D341Med (cell line): ENCODE measurements around the gene MFSD2A.
"Not testable (repeated sequence)": the region's sequence is repeated elsewhere in the genome, so short reads cannot be mapped to it uniquely, and the experiment has no call there.

ENCODE experiments used
- DNase-seq: peaks from one replicate; pipeline ENCODE4 v3.0.0; 2012; ENCODE audit warnings: low spot score

The MFSD2A gene

DNA sequence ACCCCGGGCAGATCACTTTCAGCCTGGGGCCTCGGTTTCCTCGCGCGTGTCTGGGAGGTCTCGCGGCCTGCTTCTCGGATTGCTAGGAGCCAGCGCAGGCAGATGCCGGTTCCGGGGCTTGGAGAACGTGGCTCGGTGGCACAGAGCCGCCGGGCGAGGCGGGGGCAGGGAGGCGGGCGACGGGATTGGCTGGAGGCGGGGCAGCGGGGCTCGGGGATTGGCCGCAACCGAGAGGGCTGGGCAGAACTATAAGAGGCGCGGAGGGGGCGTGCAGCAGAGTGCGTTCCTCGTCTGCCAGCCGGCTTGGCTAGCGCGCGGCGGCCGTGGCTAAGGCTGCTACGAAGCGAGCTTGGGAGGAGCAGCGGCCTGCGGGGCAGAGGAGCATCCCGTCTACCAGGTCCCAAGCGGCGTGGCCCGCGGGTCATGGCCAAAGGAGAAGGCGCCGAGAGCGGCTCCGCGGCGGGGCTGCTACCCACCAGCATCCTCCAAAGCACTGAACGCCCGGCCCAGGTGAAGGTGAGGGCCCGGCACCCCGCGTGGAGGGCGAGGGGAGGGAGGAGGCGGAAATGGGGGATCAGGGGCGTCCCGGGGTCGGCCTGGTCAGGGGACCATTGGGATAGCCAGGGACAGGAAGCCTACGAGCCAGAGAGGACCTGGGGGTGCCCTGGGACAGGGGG lies at the start of gene MFSD2A:
TSS of gene MFSD2A (plus strand) at position 276 of the 677 bp plus-strand sequence. CDS start at position 424, 148 bp downstream.
- DNase-seq: peak; percentile 92

DNA sequence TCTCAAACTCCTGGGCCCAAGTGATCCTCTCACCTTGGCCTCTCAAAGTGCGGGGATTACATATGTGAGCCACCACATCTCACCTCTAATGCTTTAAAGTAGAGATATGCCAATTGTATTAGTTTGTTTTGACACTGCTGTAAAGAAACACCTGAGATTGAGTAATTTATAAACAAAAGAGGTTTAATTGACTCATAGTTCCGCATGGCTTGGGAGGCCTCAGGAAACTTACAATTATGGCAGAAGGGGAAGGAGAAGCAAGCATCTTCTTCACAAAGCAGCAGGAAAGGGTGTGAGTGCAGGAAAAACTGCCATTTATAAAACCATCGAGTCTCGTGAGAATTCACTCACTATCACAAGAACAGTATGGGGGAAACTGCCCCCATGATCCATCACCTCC lies 49.8 kb upstream of the MFSD2A start:
- no peak for DNase-seq

DNA sequence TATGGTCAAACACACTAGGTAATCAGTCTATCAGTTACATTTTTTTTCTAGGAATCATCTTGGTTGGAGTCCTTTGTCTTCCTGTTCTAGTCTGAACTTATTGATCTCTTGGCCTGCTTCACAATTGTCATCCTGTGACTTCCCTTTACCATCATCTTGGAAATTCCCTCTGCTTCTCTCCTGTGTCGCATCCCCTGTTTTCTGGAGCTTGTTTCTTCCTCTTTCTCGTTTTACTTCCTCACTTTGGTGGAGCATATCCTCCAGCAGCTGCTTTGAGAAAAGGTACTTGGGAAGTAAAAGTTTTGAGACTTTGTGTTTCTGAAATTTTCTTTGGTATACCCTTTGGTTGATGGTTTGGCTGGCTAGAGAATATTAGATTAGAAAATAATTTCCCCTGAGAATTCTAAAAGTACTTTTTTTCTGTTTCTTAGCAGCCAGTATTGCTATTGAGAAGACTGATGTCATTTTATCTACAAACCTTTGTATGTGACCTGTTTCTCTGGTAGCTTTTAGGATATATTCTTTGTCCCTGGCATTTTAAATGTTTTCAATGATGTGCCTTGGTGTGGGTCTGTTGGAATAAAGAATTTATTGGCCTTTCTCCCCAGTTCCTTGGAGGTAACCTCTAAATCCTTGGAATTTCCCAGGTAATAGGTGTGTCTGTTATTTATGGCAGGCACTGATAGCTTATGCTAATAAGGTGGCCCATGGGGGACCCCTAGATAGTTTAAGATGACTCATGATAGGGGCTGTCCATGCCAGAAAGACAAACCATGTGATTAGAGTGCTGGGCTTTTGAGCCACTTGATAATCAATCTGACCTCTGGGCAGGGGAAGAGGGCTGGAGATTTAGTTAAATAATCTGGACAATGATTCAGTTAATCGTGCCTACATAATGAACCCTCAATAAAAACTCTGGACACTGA lies 47.2 kb upstream of the MFSD2A start:
- DNase-seq: no peak

DNA sequence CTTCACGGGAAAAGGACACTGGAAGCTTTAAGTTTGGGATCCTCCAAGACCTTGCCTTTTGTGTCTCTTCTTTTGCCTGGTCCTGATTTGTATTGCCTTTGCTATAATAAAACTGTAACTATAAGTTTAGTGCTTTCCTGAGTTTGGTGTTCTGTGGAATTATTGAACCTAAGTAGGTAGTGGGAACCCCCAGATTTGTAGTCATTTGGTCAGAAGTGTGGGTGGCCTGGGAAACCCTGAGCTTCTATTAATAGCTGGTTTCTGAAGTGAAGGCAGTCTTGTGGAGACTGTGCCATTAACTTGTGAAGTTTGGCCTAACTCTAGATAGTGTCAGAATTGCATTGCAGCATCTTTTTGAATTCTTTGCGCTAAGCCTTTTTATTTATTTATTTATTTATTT lies 46.4 kb upstream of the MFSD2A start:
- no peak for DNase-seq

DNA sequence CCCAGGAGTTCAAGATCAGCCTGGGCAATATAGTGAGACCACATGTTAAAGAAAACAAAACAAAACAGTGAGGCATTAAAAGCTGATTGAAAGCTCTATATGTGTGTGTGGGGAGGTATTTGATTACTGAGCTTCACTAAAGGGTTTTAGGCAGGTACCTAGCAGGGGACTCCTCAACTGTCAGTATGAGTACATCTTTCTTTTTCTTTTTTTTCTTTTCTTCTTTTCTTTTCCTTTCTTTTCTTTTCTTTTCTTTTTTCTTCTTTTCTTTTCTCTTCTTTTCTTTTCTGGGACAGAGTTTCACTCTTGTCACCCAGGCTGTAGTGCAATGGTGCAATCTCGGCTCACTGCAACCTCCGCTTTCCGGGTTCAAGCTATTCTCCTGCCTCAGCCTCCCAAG lies 44.7 kb upstream of the MFSD2A start:
- no peak for DNase-seq

DNA sequence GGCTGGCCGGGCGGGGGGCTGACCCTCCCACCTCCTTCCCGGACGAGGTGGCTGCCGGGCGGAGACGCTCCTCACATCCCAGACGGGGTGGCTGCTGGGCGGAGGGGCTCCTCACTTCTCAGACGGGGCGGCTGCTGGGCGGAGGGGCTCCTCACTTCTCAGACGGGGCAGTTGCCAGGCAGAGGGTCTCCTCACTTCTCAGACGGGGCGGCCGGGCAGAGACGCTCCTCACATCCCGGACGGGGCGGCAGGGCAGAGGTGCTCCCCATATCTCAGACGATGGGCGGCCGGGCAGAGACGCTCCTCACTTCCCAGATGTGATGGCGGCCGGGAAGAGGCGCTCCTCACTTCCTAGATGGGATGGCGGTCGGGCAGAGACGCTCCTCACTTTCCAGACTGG lies 41.8 kb upstream of the MFSD2A start:
- DNase-seq: not testable (repeated sequence)

DNA sequence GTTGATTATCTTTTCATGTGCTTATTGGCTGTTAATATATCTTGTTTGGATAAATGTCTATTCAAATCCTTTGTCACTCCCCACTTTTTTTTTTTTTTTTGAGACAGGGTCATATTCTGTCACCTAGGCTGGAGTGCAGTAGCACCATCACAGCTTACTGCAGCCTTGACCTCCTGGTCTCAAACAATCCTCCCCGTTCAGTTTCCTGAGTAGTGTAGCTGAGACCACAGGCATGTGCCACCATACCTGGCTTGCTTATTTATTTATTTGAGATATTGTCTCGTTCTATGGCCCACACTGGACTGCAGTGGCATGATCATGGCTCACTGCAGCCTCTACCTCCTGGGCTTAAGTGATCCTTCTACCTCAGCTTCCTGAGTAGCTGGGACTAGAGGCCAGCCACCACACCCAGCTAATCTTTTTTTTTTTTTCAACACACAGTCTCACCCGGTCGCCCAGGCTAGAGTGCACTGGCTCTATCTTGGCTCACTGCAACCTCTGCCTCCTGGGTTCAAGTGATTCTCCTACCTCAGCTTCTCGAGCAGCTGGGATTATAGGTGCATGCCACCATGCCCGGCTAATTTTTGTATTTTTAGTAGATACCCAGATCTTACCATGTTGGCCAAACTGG lies 39.3 kb upstream of the MFSD2A start:
- no peak for DNase-seq

DNA sequence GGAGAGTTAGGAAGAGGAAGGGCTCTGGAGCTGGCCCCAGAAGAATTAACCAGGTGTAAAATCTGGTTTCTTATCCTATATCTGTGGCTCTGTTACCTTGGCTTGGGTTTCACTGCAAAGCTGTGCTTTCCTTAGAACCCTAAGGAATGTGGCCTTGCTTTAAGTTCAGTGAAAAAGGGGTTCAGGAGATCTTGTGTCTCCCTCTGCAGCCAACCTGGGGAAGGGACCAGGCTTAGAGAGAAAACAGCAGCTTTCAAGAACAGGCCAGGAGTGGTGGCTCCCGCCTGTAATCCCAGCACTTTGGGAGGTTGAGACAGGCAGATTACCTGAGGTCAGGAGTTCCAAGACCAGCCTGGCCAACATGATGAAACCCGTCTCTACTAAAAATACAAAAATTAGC lies 37.1 kb upstream of the MFSD2A start:
- DNase-seq: no peak

DNA sequence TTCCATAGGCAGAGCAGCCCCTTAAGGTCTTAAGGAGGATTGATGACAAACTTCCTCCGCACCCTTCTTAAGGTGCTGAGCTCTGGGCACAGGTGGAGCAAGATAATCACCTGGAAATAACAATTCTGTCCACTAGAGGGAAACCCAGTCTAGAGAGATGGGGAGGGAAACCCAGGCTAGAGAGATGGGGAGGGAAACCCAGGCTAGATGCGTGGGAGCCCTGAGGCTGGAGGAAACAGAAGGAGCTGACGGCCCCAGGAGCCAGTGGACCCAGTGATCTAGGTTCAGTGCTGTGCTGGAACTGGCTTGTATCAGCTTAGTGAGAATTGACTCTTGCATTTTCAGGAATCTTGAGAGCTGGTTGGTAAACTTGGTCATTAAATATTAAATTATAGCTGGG lies 35.4 kb upstream of the MFSD2A start:
- DNase-seq: peak; percentile 69

DNA sequence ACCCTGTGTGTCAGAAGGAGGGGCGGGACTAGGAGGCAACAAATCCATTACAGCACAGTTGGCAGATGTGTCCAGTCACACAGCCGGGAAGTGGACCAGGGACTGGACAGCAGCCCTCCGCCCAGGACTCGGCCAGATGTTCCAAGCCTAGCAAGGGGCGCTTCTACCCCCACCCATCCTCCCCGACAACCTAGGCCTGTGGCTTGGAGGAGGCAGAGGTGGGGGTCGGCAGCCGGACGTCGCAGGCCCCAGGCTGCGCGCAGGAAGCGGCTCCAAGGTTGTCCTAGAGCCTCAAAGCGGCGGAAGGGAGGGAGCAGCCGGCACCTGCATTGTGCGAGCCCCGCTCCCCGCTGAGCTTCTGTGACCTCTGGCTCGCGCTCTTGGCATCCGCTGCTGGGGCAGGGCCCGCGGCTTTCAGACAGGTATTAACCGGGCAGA lies 32.7 kb upstream of the MFSD2A start:
- DNase-seq: no peak

DNA sequence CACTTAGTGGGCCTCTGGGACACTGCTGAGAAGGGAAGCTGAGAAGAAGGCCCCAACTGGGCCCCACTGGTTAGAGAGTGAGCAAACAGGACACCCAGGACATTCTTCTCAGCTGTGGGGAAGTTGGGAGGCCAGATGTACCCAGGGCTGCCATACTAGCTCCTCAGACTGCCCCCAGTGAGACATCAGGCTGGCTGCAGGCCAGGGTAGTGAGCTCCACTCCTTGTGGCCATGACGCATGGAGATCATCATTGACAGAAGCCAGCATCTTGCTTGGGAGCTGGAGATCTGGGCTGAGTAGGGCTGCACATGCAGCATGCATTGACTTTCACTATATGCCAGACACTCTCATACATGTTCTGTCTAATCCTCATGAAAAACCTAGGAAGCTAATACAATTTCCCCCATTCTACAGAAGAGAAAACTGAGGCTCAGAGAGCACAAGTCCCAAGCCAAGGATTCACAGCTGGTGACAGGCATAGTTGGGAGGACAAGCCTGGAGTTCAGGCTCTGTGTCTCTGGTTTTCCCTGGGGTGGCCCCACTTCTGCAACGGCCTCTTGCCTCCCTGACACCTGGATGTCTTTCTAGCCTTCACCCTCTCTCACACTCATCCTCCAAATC lies 29.1 kb upstream of the MFSD2A start:
- no peak for DNase-seq

DNA sequence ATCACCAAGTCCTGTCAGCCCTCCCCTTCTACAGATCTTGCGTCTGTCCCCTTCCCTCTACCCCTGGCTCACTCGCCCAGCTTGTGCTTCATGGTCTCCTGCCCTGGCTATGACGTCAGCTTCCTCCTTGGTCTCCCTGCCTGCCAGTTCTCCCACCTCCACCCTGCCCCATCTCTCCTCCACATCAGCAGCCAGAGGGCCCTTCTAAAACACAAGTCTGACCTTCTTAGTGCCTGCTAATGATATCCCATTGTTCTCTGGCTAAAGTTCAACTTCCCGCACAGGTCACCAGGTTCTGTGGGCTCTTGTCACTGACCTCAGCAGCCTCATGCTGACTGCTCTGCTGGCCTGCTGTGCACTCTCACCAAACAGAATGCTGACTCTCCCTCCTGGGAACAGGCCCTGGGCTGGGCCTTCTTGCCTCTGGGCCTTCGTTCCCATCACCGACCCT lies 28.6 kb upstream of the MFSD2A start:
- no peak for DNase-seq

DNA sequence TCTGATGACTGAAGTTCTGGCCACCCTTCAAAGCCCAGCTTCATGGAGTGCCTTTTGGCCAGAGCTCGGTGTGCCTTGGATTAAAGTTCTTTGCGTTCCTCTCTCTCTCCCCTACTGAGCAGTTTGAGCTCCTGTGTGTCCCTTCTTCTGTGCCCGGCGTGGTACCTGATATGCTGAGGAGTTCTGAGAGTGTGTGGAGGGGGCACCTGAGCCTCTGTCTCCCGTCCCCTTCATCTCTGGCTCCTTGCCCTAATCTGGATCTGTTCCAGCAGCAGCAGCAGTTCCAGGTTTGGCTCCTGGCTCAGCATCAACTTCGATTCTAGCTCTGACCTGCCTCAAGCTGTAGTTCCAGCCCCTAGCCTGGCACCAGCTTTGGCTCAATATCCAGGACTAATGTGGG lies 28.1 kb upstream of the MFSD2A start:
- DNase-seq: no peak

DNA sequence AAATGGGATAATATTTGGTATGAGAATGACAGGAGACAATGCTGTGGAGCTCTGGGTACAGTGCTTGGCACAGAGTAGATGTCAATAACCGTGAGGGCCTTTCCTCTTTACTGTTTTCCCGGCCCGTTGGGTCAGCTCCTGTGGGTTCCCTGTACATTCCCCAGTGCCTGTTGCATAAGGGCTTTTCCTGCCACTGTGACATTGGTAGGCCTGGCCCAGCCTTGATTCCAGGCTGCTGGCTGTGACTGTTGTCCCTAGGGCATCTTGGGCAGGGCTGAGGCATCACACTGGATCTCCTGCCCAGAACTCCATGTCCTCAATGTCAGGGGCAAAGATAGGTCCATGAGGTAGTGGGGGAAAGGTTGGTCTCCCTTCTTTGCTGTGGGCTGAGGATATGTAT lies 27.4 kb upstream of the MFSD2A start:
- no peak for DNase-seq

DNA sequence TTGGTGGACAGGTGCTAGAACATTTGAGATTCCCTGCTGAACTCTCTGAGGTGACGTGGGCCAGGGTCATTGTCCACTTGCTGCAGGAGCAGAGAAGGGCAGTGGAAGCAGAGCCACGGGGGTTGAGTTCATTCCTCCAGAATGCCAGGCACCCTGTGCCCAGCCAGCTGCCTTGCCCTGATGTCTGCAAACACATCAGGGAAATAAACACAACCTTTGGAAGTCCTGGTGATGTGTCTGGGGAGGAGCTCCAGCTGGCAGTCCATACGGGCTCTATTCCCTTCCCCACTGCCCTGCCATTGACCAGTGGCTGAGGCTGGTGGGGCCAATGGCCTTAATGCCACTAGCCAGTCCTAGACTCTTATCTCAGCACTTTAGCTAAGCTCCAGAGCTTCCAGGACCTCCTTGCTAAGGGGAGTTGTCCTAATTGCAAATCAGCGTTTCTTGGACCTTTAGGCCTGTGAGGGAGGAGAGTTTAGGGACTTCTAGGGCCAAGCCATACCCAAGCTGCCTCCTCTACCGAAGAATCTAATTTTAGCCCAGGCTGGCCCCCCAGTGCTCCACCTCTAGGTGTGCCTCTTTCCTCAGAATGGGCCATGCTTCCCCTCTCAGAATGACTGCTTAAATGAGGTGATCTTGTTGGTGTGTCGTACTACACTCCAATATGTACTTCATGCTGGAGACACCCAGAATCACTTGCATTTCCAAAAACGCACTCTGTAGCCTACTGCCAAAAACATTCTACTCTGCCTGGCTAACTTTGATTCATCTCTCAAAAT lies 25.9 kb upstream of the MFSD2A start:
- no peak for DNase-seq

DNA sequence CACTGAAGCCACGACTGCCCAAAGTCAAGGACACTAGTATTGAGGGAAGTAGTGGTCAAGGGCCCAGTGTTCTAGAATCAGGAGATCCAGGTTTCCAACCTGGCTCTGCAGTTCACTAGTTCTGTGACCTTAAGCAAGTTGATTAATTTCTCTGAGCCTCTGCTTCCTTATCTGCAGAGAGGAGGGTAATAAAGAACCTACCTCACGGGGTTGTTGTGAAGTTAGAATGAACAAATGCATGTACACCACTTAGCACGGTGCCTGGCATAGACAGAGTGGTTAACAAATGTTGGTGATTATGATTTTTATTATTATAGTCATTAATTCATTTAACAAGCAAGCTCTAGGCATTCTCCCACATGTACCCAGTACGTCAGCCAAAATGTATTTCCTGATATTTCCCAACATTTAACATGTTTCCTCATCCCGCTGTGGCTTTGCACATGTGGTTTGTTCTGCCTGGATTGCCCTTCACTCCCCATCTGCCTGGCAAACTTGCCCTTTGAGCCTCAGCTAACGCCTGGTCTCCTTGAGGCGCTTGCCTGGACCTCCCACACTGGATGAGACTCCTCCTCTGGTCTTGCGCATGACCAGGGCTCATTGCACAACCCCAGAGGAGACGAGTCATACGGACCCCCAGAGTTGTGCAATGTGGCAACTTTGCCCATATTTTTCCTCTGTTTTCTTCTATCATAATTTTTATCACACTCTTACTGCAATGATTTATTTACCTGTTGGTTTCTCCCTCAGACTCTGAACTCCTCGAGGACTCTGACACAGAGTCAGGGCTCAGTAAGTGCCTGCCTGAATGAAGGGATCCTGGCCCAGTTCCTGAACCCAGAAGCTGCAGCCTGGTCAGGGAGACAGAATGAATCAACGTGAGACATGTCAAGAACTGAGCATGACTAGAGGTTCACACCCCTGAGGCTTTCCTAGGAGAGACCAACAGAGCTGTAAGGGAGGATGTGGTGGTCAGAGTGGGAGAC lies 20.7 kb upstream of the MFSD2A start:
- no peak for DNase-seq

DNA sequence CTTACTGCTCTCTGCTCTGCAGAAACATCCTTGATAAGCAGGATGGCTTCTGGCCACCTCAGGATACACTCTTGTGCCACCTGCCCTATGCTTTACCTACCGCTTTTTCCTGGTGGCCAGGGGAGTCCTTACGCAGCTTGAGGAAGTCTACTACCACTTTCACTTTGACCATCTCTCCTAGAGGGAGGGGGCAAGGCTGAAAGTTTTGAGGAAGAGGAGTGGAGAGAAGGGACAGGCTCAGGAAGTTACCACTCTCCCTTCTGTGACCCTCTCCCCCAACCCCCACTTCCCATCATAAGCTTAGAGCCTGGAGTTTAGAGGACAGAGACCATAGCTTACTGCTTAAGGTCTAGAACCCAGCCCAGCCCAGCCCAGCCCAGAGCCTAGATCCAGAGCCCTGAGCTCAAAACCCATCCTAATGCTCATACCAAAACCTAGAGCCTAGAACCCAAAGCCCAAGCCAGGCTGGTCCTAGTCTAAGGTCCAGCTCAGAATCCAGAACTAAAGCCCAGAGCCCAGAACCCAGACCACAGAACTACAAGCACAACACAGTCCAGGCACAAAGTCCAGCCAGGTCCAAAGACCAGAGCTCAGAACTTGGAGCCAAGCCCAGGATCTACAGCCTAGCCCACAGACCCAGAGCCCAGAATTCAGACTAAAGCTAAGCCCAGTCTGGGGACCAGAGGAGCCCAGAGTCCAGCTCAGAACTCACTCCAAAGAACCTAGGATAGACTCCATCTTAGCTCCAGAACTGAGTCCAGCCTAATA lies 18.0 kb upstream of the MFSD2A start:
- no peak for DNase-seq

DNA sequence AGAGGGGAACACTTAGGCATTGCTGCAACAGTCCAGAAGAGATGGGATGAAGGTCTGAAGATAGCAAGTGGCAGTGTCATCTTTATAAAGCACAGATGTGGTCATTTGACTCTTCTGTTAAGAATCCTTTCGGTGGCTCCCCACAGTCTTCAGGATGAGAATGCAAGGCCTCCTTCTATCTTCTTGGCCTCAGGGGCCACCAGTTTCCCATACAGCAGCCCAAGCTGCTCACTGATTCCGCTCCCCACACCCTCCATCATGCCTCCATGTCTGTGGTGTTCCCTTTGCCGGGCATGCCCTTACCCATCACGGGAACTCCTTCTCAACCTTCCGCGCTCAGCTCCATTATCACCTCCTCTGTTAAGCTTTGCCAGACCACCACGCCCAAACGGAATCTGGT lies 16.1 kb upstream of the MFSD2A start:
- DNase-seq: no peak

DNA sequence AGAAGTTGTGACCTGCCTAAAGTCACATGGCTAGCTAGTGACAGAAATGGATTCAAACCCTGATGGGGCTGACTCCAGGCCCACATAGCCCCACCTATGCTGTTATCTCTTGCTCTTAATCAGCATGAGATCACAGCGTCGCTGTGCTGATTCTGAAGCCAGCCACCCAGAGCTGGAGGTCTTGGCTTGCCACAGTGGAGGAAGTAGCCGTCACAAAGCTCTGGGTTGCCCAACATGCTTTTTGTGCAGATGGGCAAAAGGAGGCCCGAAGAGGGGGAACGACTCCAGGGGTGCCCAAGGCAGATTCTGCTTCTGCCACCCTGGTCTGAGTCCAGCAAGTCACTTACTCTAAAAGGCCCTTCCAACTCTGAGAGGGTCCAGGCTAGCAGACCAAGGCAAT lies 14.7 kb upstream of the MFSD2A start:
- no peak for DNase-seq
